Omental fat pad (tissue), 4 donors: ENCODE data around the gene GAA. TPM values are rescaled to one million over a fixed set of nuclear protein-coding genes. Genes with fewer than 3 reads are reported as not detected.

ENCODE experiments used
- ATAC-seq: fragments of 150-250 bp; one replicate; pipeline ENCODE4 v1.9.1; 2016; ENCODE audit warnings: mild to moderate bottlenecking, moderate library complexity; ENCODE audit not compliant: low FRiP score
- DNase-seq: peaks from one replicate; pipeline ENCODE4 v3.0.0-alpha.2; 2019; ENCODE audit warnings: low spot score
- CTCF ChIP-seq, 3 donors: fragments of 450-650 bp; IDR thresholded peaks; one replicate each; pipeline ENCODE4 v1.5.1; 2016 to 2017; ENCODE audit warnings: antibody characterized with exemption in 3 of 3, mild to moderate bottlenecking in 3 of 3, moderate library complexity in 2 of 3
- total RNA-seq, 4 donors: library from RNA; depleted of rRNA; stranded (reverse); fragments of >200 nt; gene quantifications; one replicate each; pipeline ENCODE4 v1.1.0, GENCODE V29; 2016

The GAA gene
- total RNA-seq, 4 donors from 2014 or later = 52.8 to 83.0 (median 64.8) TPM

DNA sequence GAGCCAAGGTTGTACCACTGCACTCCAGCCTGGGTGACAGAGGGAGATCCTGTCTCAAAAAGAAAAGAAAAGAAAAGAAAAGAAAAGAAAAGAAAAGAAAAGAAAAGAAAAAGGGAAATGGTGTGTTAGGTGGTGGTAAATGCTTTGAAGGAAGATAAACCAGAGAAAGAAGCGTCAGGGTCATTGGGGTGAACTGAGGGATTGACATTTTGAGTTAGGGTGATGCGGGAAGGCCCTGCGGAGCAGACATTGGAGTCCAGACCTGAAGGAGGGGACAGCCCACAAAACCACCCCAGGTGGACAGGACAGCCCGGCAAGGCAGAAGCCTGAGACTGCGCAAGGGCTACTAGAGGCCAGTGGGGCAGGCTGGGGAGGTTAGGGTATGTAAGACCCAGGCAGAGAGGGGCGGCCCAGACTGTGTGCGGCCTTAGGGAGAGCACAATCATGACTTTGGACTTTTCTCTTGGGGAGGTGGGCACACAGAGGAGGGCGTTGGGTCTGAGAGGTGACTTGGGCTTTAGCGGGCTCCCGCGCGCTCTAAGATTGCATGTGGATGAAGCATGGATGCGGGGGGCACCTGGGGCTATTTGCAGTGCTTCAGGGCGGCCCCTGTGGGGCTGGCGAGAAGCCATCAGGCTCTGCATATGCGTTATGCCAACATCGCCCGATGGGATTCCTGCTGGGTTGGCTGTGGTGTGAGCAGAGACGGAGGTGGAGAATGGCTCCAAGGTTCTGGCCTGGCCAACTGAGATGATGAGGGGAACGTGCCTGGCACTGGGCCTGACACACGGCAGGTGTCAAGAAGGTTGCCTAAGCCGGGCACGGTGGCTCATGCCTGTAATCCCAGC is 3.3 kb upstream of the GAA start:
- ATAC-seq (no peak), DNase-seq (no peak)
- TF ChIP-seq CTCF (IDR thresholded peaks at IDR 0.05) = no peak

DNA sequence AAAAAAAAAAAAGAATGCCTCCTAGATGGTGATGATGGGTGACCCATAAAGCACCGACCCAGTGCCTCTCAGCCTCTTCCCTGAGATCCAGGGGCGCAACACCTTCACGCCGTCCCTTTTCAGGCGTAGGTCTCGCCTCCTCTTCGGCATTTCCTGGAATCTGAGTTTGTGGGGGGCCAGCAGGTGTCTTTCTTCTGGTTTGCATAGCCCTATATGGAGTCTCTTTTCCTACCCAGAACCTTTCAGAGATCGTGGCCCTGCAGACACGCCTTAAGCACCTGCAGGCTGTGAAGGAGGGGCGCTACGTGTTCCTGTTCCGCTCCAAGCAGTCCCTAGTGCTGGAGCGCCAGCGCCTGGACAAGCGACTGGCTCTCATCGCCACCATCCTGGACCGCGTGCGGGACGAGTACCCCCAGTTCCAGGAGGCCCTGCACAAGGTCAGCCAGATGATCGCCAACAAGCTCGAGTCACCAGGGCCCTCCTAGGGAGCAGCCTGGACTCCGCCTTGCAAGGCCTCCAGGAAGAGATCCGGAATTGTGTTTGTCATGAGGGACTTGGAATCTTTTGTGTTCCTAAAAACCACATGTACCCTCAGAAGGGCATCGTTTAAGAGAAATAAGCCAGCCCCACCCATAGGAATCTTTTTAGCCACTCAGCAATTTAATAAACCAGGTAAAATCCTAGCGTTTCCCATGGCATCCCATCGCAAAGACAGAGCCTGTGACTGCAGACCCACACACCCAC is 1.9 kb upstream of the GAA start:
- no peak for TF ChIP-seq CTCF (IDR thresholded peaks at IDR 0.05)
- ATAC-seq = no peak

DNA sequence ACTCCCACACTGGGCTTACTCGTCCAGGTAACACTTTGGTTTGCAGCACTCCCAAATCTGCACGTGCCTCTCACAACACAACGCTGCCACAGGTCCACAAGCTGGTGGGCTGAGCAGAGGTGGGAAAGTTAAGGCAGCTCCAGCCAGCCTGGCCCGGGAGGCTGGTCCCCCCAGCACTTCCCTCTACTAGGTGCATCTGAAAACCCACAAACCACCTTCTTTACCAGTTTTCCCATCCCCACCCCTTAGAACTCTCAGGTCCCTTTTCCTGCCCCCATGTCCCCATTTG is 1.4 kb upstream of the GAA start:
- no peak for TF ChIP-seq CTCF (IDR thresholded peaks at IDR 0.05)
- DNase-seq (no peak), ATAC-seq (no peak)

More for the DNA sequence above, 1.9 kb upstream of the GAA start:
- no peak for DNase-seq

- no peak for DNase-seq
- ATAC-seq = no peak
- TF ChIP-seq CTCF (IDR thresholded peaks at IDR 0.05) = no peak
Measured at GRCh38 chr17:80101946-80102663, 724 bp downstream of the GAA start.

DNA sequence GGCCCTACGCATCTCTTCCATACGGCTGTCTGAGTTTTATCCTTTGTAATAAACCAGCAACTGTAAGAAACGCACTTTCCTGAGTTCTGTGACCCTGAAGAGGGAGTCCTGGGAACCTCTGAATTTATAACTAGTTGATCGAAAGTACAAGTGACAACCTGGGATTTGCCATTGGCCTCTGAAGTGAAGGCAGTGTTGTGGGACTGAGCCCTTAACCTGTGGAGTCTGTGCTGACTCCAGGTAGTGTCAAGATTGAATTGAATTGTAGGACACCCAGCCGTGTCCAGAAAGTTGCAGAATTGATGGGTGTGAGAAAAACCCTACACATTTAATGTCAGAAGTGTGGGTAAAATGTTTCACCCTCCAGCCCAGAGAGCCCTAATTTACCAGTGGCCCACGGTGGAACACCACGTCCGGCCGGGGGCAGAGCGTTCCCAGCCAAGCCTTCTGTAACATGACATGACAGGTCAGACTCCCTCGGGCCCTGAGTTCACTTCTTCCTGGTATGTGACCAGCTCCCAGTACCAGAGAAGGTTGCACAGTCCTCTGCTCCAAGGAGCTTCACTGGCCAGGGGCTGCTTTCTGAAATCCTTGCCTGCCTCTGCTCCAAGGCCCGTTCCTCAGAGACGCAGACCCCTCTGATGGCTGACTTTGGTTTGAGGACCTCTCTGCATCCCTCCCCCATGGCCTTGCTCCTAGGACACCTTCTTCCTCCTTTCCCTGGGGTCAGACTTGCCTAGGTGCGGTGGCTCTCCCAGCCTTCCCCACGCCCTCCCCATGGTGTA is 1.5 kb downstream of the GAA start:
- DNase-seq = no peak

More for the DNA sequence above, 1.5 kb downstream of the GAA start:
- no peak for TF ChIP-seq CTCF (IDR thresholded peaks at IDR 0.05)
- ATAC-seq = no peak
